Measurements from ENCODE around the gene PLPP4. TPM values are rescaled to one million over a fixed set of nuclear protein-coding genes. Genes with fewer than 3 reads are reported as not detected.

Gene PLPP4
- total and polyA plus RNA-seq, 2 of the 13 experiments (the other 11 are each of a cell fraction or from before 2014, with no cell fraction given), result not detected

DNA sequence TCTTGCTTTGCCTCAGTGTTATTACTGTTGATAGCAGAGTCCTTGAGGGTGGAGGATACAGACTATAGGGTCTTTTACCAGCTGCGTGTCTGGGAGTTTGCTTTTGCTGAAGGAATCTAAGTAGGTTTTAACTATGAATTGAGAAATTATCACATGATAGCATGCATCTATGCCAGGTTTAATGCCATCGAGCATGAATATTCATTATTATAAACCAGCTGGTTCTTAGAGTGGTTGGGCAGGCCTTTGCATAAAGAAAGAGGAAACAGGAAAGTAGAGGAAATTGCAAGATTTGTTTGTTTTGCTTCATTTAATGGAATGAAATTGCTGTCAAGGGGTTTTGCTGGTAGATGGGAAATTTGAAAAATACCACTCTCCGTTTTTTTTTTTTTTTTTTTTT is 70.7 kb downstream of the PLPP4 start:
- H2AFZ ChIP-seq (ENCODE audit: low read length), result no peak overlapping the region
- intact Hi-C loops (cut with micrococcal nuclease; ENCODE audit: unreplicated experiment) (no loop called here), in situ Hi-C loops (cut with HindIII; ENCODE audit: extremely low pct_ligation_motif_present, low pct_unique_long_range_greater_than_20kb) (no loop called here)
- ChIA-PET CTCF (ENCODE audit: low intra/inter-chr PET ratio, low total read pairs) (no interaction called here), POLR2A (interaction anchor here (0.7 kb wide), 1 partner anchor 25 kb away, joined by 4 read pairs; no protein-coding TSS in a partner anchor)
- no peaks in the 10 kb centered on the region for H3K9me3 ChIP-seq (ENCODE audit: low read length)
- H3K27ac ChIP-seq (ENCODE audit: extremely low read length, insufficient read depth, low read length), result no peak overlapping the region
- no peak for ATAC-seq
- H3K4me3 ChIP-seq (replicated peaks in 1 of 3; ENCODE audit: insufficient read depth in 1 of 3, low read depth in 2 of 3, low read length in 3 of 3), result no peak overlapping the region
- H4K20me1 ChIP-seq (ENCODE audit: insufficient read depth, low read length), result no peaks in the 10 kb centered on the region
- no peaks in the 10 kb centered on the region for H3K79me2 ChIP-seq (ENCODE audit: insufficient read depth, low read length)
- no TSS peak for BruUV-seq (replicated peaks)
- FAIRE-seq, result no peak
- no peak for DNase-seq (ENCODE audit: low spot score)
- no peak for TF ChIP-seq ZNF83 (CRISPR knock-in tag; IDR thresholded peaks at IDR 0.05; ENCODE audit: borderline replicate concordance)
- no peak for TF ChIP-seq POLR2G (IDR thresholded peaks at IDR 0.05; ENCODE audit: low read depth, low read length)
- no peak for TF ChIP-seq DMAP1 (CRISPR knock-in tag; IDR thresholded peaks at IDR 0.05)
- TF ChIP-seq, protein P1, sequence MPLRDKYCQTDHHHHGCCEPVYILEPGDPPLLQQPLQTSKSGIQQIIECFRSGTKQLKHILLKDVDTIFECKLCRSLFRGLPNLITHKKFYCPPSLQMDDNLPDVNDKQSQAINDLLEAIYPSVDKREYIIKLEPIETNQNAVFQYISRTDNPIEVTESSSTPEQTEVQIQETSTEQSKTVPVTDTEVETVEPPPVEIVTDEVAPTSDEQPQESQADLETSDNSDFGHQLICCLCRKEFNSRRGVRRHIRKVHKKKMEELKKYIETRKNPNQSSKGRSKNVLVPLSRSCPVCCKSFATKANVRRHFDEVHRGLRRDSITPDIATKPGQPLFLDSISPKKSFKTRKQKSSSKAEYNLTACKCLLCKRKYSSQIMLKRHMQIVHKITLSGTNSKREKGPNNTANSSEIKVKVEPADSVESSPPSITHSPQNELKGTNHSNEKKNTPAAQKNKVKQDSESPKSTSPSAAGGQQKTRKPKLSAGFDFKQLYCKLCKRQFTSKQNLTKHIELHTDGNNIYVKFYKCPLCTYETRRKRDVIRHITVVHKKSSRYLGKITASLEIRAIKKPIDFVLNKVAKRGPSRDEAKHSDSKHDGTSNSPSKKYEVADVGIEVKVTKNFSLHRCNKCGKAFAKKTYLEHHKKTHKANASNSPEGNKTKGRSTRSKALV (CRISPR knock-in tag; IDR thresholded peaks at IDR 0.05), result no peak
- no peak for TF ChIP-seq HMG20B (CRISPR knock-in tag; conservative IDR thresholded peaks at IDR 0.05)
- no peak for TF ChIP-seq RELA (CRISPR knock-in tag; IDR thresholded peaks at IDR 0.05)
- TF ChIP-seq, protein P2, sequence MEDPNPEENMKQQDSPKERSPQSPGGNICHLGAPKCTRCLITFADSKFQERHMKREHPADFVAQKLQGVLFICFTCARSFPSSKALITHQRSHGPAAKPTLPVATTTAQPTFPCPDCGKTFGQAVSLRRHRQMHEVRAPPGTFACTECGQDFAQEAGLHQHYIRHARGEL (CRISPR knock-in tag; IDR thresholded peaks at IDR 0.05), result no peak
- no peak for TF ChIP-seq JDP2 (CRISPR knock-in tag; IDR thresholded peaks at IDR 0.05; ENCODE audit: borderline replicate concordance)
- TF ChIP-seq ZNF101 (CRISPR knock-in tag; IDR thresholded peaks at IDR 0.05; ENCODE audit: borderline replicate concordance, low read depth), result no peak
- 14% methylated on average over 3 of the region's 3 CpGs for WGBS (ENCODE audit: low lambda C conversion rate)
- H3K27me3 ChIP-seq (ENCODE audit: control insufficient read depth in 1 of 2, insufficient read depth in 2 of 2, low read length in 2 of 2), result peaks cover 0 to 16% of the 10 kb centered on the region in 2 experiments; a peak in 2 of 5 replicates
- H3K4me2 ChIP-seq (ENCODE audit: low read depth, low read length), result no peak overlapping the region
- no peaks in the 10 kb centered on the region for H3K36me3 ChIP-seq (replicated peaks in 1 of 2; ENCODE audit: control insufficient read depth in 1 of 2, insufficient read depth in 2 of 2, low read length in 2 of 2)
- no peaks in the 10 kb centered on the region for H3K4me1 ChIP-seq (ENCODE audit: insufficient read depth, low read length)
- H3K9ac ChIP-seq (ENCODE audit: insufficient read depth, low read depth, low read length), result no peak overlapping the region

Measured in HepG2 (cell line).